Endothelial cell of umbilical vein (primary cell): ENCODE results near the gene MRGPRE. TPM values are rescaled to one million over a fixed set of nuclear protein-coding genes. Genes with fewer than 3 reads are reported as not detected.

ENCODE experiments used
- BruUV-seq: library from RNA; stranded (reverse); fragments of 400-500 nt; replicated peaks from 2 replicates; lab custom pipeline; 2021; lab: Mats Ljungman, UMichigan
- CTCF ChIA-PET: fragments of 300-600, 350-600 bp; sonication (Branson Sonifier 250); formaldehyde crosslinking; loops from one replicate; lab custom pipeline; 2021; ENCODE audit warnings: antibody characterized with exemption, inconsistent platforms; lab: Charles Lee
- POLR2A ChIA-PET: fragments of 300-600, 350-600 bp; sonication (Branson Sonifier 250); formaldehyde crosslinking; loops from one replicate; lab custom pipeline; 2021; ENCODE audit warnings: antibody characterized with exemption, inconsistent platforms; lab: Charles Lee
- DNase-seq: peaks from one replicate; pipeline ENCODE4 v3.0.0-alpha.2; 2011; ENCODE audit warnings: low read depth, low spot score
- FAIRE-seq: peaks from 2 replicates; lab custom pipeline; 2011; peaks lifted over from hg19 to GRCh38; lab: Jason Lieb, UNC
- H2AFZ ChIP-seq: 2 replicates; pipeline ENCODE4 v1.6.0; 2012; ENCODE audit warnings: low read depth, low read length, control low read depth, inconsistent platforms
- H3K27ac ChIP-seq: 2 replicates; pipeline ENCODE4 v1.5.1; 2011; ENCODE audit warnings: low read depth, mild to moderate bottlenecking, control low read depth, low read length, moderate library complexity; ENCODE audit not compliant: insufficient read depth
- H3K27me3 ChIP-seq, 2 experiments: 2 replicates each; pipeline versions ENCODE4 v1.6.0 to v1.6.1; 2011; ENCODE audit warnings: low read length in 2 of 2, mixed read lengths in 1 of 2; ENCODE audit not compliant: control insufficient read depth in 2 of 2, insufficient read depth in 2 of 2
- H3K36me3 ChIP-seq, 2 experiments: 2 replicates in 1 of 2; 3 replicates in 1 of 2; pipeline ENCODE4 v1.5.1; 2011; ENCODE audit warnings: low read length in 2 of 2, mild to moderate bottlenecking in 1 of 2, moderate library complexity in 1 of 2; ENCODE audit not compliant: control insufficient read depth in 2 of 2, insufficient read depth in 2 of 2; ENCODE audit errors: extremely low read depth in 1 of 2
- H3K4me1 ChIP-seq: 3 replicates; pipeline ENCODE4 v1.5.1; 2011; ENCODE audit warnings: mild to moderate bottlenecking, low read length; ENCODE audit not compliant: control insufficient read depth, insufficient read depth; ENCODE audit errors: extremely low read depth
- H3K4me2 ChIP-seq: 2 replicates; pipeline ENCODE4 v1.6.1; 2011; ENCODE audit warnings: low read length, control low read depth, mixed read lengths; ENCODE audit not compliant: insufficient read depth
- H3K4me3 ChIP-seq, 3 experiments: fragments of 200-600 bp in 1 of 3; sonication (generic), shearing (Covaris generic) in 1 of 3; replicated peaks in 1 of 3; 2 replicates each; pipeline ENCODE4 v1.5.1; 2011 to 2016; ENCODE audit warnings: control low read depth in 3 of 3, low read length in 3 of 3, mild to moderate bottlenecking in 2 of 3, inconsistent platforms in 1 of 3, low read depth in 1 of 3, moderate library complexity in 1 of 3; ENCODE audit not compliant: insufficient read depth in 1 of 3
- H3K79me2 ChIP-seq: 2 replicates; pipeline ENCODE4 v1.6.0; 2012; ENCODE audit warnings: low read length, inconsistent platforms; ENCODE audit not compliant: control insufficient read depth, insufficient read depth
- H3K9ac ChIP-seq: replicated peaks from 2 replicates; pipeline ENCODE3; 2011; ENCODE audit warnings: low read length, control low read depth; ENCODE audit not compliant: insufficient read depth; ENCODE audit errors: extremely low read depth
- H3K9me1 ChIP-seq: replicated peaks from 3 replicates; pipeline ENCODE4 v1.6.0; 2011; ENCODE audit warnings: mild to moderate bottlenecking, low read length; ENCODE audit not compliant: control insufficient read depth, insufficient read depth; ENCODE audit errors: extremely low read depth
- H3K9me3 ChIP-seq: replicated peaks from 2 replicates; pipeline ENCODE4 v1.5.1; 2012; ENCODE audit warnings: low read length, inconsistent platforms; ENCODE audit not compliant: control insufficient read depth, insufficient read depth
- H4K20me1 ChIP-seq: replicated peaks from 2 replicates; pipeline ENCODE3; 2011; ENCODE audit warnings: mild to moderate bottlenecking, low read length; ENCODE audit not compliant: control insufficient read depth, insufficient read depth; ENCODE audit errors: extremely low read depth
- EZH2 ChIP-seq: IDR thresholded peaks from 2 replicates; pipeline ENCODE4 v1.6.1; 2012; ENCODE audit warnings: borderline replicate concordance, low read depth, mild to moderate bottlenecking, moderate library complexity, low read length, inconsistent platforms; ENCODE audit not compliant: severe bottlenecking
- FOS ChIP-seq: IDR thresholded peaks from 2 replicates; pipeline ENCODE4 v1.6.1; 2011; ENCODE audit warnings: mild to moderate bottlenecking, low read length, moderate library complexity, borderline replicate concordance; ENCODE audit not compliant: insufficient read depth
- GATA2 ChIP-seq: IDR thresholded peaks from 2 replicates; pipeline ENCODE4 v1.7.0; 2011; ENCODE audit warnings: low read depth, mild to moderate bottlenecking, moderate library complexity, mixed read lengths, low read length; ENCODE audit not compliant: insufficient read length, insufficient read depth
- JUN ChIP-seq: IDR thresholded peaks from 2 replicates; pipeline ENCODE4 v1.6.1; 2011; ENCODE audit warnings: borderline replicate concordance, low read depth; ENCODE audit not compliant: insufficient read length, insufficient read depth
- MYC ChIP-seq: IDR thresholded peaks from one replicate; pipeline ENCODE4 v1.6.1; 2011; ENCODE audit warnings: mild to moderate bottlenecking, low read depth, low read length
- POLR2A ChIP-seq: IDR thresholded peaks from 2 replicates; pipeline ENCODE4 v1.6.1; 2012; ENCODE audit warnings: low read depth, mild to moderate bottlenecking, control low read depth, low read length
- POLR2AphosphoS5 ChIP-seq: IDR thresholded peaks from 2 replicates; pipeline ENCODE4 v1.6.1; 2012; ENCODE audit warnings: low read depth, mild to moderate bottlenecking, control low read depth, low read length, moderate library complexity; ENCODE audit not compliant: insufficient read depth
- dilution Hi-C: fragments of 300-500 bp; cut with MboI; formaldehyde crosslinking; loops from one replicate; pipeline ENCODE4 v1.15.0; 2019; ENCODE audit warnings: low sequenced_read_pairs; ENCODE audit not compliant: extremely low pct_ligation_motif_present
- intact Hi-C: fragments of 100-400 bp; cut with micrococcal nuclease; formaldehyde crosslinking; loops from one replicate; pipeline ENCODE4 v1.10.0; 2022
- polyA plus RNA-seq, 4 experiments: library from polyadenylated mRNA; depleted of rRNA in 3 of 4; stranded (reverse) in 3 of 4; unstranded in 1 of 4; fragments of >200 nt; gene quantifications; 2 replicates each; pipeline versions ENCODE4 v1.2.1 to v1.2.3, GENCODE V29; 2011 to 2012; ENCODE audit warnings: missing spikeins in 1 of 4
- total RNA-seq: library from RNA; stranded (reverse); gene quantifications from 2 replicates; pipeline ENCODE4 v1.2.3, GENCODE V29; 2021
- TF ChIP-seq, protein P1 (sequence below), 2 donors: IDR thresholded peaks; 1 replicate in 1 of 2; 2 replicates in 1 of 2; pipeline ENCODE4 v1.5.1; 2011; ENCODE audit warnings: low read length in 2 of 2, mild to moderate bottlenecking in 2 of 2, moderate library complexity in 2 of 2, control low read depth in 1 of 2, inconsistent platforms in 1 of 2, low read depth in 1 of 2; ENCODE audit not compliant: insufficient read depth in 1 of 2; ENCODE audit errors: extremely low read depth in 1 of 2
- TF ChIP-seq, protein P2 (sequence below): IDR thresholded peaks from 2 replicates; pipeline ENCODE4 v1.6.1; 2011; ENCODE audit not compliant: insufficient read depth, insufficient read length

Gene MRGPRE
- total and polyA plus RNA-seq, 2 donors (not counting 3 experiments of a cell fraction or from before 2014, with no cell fraction given), result not detected

DNA sequence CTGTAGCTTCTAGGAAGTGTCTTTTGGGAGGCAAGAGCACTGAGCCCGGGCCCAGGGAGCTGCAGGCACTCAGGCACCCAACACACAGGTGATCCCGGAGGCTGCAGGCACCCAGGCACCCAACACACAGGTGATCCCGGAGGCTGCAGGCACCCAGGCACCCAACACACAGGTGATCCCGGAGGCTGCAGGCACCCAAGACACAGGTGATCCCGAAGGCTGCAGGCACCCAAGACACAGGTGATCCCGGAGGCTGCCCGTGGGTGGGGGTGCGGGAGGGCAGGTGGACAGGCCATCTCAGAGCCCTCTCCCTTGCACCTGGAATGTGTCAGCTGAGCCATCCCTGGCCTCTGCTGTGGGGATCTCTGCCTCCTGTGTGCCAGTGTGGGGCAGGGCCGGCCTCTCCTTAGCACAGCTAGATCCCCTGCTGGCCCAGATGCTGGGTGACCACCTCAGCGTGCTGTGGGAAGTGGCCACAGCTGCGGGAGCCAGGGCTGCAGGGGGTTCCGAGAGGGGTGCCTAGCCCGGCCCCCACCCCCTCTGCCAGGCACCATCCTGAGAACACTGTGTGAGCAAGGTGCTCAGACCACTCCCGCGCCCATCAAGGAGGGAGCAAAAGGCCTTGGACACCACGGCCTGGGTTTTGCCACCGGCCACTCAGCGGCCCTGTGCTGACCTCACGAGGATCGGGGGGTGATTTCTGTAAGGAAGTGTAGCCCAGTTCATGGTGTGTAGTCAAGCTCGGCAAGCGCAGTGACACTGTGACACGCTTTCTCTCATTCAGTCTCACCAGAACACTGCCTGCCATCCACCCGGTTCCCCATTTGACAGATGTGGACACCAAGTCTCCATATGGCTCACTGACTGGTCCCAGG lies 27.8 kb downstream of the MRGPRE start:
- Histone ChIP-seq H3K4me1 (no peaks in the 10 kb centered on the region), H3K9ac (no peak overlapping the region), H3K9me3 (no peaks in the 10 kb centered on the region), H3K36me3 (no peaks in the 10 kb centered on the region), H3K27ac (no peak overlapping the region), H3K79me2 (no peaks in the 10 kb centered on the region), H4K20me1 (no peaks in the 10 kb centered on the region), H3K9me1 (no peaks in the 10 kb centered on the region), H3K4me2 (no peak overlapping the region), H3K27me3 (peaks cover 13 to 22% of the 10 kb centered on the region in 2 experiments), H3K4me3 (no peak overlapping the region), H2AFZ (no peak overlapping the region)
- intact Hi-C loops (no loop called here), dilution Hi-C loops (no loop called here)
- no peak for TF ChIP-seq POLR2A
- TF ChIP-seq MYC, result no peak
- TF ChIP-seq FOS, result no peak
- TF ChIP-seq POLR2AphosphoS5, result no peak
- no peak for TF ChIP-seq GATA2
- TF ChIP-seq JUN, result no peak
- TF ChIP-seq, protein P1, sequence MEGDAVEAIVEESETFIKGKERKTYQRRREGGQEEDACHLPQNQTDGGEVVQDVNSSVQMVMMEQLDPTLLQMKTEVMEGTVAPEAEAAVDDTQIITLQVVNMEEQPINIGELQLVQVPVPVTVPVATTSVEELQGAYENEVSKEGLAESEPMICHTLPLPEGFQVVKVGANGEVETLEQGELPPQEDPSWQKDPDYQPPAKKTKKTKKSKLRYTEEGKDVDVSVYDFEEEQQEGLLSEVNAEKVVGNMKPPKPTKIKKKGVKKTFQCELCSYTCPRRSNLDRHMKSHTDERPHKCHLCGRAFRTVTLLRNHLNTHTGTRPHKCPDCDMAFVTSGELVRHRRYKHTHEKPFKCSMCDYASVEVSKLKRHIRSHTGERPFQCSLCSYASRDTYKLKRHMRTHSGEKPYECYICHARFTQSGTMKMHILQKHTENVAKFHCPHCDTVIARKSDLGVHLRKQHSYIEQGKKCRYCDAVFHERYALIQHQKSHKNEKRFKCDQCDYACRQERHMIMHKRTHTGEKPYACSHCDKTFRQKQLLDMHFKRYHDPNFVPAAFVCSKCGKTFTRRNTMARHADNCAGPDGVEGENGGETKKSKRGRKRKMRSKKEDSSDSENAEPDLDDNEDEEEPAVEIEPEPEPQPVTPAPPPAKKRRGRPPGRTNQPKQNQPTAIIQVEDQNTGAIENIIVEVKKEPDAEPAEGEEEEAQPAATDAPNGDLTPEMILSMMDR (IDR thresholded peaks at IDR 0.05; ENCODE audit: extremely low read depth in 1 of 2, insufficient read depth in 1 of 2, low read depth in 1 of 2, low read length in 2 of 2), result no peak
- TF ChIP-seq, protein P2, sequence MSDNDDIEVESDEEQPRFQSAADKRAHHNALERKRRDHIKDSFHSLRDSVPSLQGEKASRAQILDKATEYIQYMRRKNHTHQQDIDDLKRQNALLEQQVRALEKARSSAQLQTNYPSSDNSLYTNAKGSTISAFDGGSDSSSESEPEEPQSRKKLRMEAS, result no peak
- TF ChIP-seq EZH2, result no peak
- ChIA-PET CTCF (no interaction called here), POLR2A (no interaction called here)
- FAIRE-seq (no peak), DNase-seq (no peak)
- BruUV-seq, result no TSS peak
